HG03045 (cell line): ENCODE data around the gene AFTPH.

Source experiments
- ATAC-seq: cut with Tn5 transposase; IDR thresholded peaks from one replicate; pipeline ENCODE4 v1.9.1; 2021; ENCODE audit warnings: mild to moderate bottlenecking, moderate library complexity; ENCODE audit not compliant: unreplicated experiment

The AFTPH gene

DNA sequence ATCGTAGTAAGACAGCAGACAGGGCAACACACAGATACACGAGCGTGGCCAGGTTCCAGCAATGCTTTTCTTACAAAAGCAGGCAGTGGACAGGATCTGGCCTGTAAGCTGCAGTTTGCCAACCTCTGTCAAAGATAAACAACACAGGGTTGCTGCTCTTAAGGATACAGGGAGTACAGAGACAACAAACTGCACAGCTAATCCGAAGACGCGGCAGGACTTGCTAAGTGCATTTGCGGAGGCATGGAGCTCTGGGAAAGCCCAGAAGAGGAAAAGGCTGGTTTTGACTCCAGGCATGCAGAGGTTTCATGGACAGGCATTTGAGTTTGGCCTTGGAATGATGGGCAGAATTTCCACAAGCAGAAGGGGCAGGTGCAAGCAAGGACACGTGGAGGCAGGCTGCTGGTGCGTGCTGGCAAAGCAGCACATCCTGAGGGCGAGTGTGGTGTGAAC, 105.2 kb downstream of the AFTPH start:
- no peak for ATAC-seq

DNA sequence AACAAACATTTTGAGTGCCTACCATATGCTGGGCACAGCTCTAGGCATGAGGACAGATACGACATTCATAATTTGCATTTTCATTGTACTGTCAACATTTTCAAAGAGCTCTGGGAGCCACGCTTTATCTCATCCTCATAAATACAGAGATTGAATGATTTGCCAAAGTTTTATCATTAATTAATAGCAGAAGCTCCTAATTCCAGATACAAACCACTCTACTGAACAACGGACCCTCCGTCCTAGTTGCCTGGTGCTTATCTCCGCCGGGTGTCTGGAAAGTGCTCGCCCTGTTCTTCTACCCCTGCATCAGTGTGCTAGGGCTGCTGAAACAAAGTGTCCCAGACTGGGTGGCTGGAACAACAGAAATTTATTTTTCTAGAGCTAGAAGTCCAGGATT, 105.7 kb downstream of the AFTPH start:
- ATAC-seq, result no peak

DNA sequence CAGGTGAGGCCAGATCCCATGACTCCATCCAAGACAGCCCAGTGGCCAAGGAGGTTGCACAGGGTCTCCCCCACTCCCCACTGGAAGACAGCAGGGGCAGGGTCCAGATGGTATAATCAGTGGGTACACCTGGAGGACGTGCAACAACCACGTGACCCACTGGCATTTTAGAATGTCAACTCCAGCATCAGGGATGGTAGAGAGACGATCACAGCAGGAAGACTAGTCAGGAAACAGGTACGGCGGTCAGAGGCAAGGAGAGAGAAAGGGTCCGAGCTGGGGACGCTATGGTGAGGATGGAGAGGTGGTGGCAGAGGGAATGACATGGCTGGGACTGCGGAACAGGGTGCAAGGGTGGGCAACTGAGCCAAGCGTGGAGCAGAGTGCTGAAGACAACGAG, 106.6 kb downstream of the AFTPH start:
- no peak for ATAC-seq

DNA sequence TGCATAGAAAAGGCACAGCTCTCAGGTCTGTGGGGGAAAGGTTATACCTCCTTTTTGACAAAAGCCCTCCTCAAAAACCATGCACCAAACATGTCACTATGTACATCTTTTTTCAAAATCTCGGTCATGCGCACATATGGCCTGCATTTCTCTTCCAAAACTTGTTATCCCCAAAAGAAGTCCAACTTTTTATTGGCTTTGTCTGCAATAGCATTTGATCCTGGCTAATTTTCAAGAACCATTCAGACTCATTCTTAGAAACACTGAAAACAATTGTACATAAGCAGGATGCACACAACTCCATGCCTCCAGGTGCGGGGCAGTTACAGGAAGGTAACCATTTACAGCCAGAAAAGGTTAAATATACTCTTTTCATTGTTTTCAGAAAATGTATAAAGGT, 107.6 kb downstream of the AFTPH start:
- ATAC-seq, result no peak

DNA sequence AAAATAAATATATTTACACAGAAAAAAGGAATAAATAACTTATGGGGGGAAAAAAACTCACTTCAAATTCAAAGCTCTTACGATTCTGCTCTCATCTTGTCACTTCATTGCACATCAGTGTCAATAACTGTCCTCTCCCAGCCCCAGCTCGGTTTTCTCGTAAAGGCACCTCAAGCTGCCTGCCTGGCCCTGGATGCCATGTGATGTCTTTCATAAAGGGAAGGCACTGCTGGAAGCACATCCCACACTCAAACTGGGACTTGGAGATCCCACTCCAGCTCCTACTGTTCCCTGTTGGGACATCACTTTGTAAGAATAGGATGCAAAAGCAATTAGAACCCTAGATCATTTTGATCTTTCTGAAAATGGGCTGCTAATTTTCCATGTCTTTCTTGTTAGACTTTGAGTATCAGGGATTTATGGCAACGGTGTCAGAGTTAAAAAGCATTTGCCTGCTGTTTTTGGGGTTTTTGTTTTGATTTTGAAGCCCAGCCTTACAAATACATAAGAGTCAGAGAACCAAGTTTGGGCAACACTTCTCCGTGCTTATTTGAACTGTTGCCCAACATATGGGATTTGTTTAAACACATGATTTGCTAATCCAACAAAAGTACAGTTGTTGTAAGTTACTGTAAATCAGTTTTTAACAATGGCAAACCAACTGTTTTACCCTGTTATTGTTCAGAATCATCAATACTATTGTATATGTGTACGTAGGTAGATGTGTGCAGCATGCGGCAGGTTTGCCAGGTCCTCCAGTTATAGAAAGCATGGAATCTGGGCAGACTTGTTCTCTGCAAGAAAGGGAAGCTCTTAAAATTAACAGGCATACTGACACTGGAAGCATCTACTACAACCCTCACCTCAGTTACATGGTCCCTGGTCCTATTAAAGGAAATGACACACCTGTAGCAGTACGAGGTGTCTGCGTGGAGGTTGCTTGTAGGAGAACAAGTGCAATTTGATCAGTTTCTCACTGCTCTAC, 109.0 kb downstream of the AFTPH start:
- ATAC-seq, result no peak

DNA sequence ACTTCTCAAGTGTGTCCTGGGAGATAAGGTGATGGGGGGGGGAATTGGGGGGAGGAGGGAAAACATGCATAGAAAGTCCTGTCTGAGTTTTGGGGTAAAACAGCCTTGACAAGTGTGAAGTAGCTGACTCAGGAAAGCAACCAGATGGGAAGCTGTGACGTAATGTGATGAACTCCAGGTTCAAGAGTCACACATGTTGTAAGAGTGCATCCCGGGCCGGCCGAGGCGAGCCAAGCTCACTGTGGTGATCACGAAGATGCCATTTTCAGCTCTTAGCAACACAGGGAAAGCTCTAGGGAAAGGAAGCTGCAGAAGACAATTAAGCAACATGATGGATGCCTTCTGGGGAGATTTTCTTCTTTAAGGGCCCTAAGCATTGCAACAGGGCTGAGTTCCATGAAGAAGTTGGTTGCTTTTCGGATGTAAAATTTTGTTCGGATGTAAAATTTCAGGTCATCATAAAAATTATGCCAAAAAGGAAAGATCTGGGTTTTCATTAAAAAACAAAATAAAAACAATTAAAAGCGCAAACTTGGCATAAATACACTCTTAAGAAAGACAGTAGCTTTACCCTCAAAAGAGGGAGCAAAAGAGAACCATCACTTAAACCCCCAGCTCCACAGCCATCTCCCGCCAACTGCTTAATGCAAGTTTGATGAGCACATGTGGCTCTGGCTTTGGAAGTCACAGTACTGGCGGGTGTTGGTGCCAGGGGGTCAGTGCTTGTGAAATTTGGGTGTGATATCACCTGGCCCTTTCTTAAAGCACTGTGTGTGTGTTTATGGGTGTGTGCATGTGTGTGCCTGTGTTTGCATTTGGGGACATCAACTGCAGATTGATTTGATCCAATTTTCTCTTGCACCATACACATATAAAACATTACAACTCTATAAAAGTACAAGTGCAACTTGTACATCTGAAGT, 110.5 kb downstream of the AFTPH start:
- no peak for ATAC-seq

DNA sequence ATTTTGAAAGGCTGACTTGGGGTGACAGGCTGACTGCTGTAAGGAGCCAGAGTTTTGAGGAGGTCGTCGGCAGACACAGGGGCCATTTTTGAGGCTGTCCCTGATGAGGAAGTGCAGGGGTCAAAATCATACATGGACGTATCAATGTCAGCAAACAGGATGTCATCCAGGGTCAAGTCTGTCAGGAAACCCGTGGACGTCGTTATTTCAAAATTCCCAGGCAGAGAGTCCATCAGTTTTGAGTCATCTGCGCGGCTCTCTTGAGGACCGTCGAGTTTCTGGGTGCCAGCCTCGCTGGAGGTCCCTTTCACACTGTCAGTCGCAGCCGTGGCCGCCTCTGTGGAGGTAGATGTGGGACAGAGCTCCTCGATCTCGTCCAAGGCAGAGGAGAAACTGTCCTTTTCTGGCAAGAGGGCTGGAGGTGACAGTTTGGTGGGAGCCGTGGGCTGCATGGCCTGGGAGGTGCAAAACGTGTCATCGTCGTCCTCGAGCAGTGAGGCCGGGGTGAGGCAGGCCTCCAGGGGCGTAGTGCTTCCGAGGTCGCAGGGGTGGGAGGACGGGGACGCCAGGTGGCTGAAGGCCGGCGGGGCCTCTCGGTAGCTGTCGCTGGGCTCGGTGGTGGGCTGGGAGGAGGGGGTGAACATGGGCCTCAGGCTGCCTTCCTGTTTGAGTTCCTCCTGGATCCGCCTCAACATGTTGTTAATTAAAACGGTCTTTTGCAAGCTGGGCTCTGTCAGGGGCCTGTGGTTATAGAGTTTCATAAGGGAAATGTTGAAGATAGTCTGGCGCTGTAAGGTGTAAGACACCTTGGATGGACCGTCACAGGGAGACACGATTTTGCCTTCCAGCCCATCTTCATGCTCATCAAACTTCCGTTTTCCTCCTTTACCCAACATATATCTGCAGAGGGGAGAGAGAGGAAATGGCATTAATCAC, 112.1 kb downstream of the AFTPH start:
- peak; percentile 42 for ATAC-seq

DNA sequence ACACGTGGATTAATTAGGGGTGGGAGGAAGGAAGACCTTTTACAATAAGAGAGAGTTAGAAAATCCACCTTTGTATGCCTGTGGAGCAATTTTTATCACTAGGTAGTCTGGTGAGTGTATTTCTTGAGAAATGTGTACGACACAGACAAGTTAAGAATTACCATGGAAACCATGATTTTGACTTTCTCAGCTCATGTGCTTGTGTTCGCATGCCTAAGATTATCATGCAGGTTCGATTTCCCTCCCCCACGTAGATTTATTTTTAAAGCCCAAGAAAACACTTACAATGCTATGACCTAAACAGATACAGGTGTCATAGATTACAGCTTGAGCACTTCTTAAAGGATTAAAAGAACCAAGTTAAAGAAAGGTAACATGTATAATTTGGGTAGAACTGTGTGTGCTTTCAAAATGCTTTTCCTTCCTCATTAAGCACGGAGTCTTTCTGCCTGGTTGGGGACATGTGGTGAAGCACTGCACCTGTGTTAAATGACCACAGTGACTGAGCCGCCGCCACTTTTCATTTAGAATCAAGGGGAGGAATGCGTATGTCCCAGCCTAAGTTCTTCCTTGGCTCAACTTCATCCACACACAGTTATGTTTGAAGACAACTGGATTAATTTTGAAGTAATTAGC, 113.0 kb downstream of the AFTPH start:
- ATAC-seq, result peak; percentile 57

DNA sequence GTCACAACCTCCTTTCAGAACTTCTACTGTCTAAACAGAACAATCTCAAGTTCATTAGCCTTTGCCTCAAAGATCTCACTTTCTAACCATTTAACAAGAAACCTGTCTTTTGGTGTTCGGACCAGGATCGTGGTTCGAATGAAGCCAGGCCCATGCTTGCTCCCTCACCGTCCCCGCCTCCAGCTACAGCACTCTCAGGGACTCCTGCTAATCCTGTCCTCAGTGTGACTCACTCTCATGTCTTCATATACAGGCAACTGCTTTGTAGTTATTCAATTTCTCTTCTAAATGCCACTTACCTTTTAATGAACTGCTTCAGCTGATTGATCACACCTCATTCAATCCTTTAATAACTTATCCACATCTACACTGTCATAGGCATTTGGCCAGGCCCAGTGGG, 113.8 kb downstream of the AFTPH start:
- no peak for ATAC-seq

DNA sequence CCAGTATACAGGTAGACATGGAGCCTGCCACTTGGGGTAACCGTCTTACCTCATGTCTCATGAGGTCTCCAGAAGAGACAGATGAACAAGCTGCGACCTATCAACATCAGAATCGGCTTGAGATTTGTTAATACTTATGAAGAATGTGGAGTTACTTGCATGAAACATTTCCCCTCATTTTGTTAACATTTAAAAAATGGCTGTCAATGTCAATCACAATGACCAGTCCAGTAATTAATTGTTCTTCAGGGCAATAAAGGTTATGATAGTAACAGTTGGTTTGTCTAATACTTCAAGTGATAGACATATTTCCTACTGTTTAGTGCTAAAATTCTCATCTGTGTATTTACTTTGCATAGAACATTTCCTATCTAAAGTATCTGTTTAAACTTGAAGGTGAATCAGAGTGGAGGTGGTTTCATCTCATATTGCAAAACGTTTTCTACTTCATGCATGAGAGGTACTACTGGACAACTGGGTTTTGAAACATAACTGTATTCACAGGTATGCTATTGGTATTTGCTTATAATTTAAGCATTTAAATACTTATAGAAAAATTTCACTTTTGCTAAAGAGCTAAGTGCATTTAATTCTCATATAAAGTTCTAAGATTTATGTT, 114.5 kb downstream of the AFTPH start:
- ATAC-seq, result no peak

DNA sequence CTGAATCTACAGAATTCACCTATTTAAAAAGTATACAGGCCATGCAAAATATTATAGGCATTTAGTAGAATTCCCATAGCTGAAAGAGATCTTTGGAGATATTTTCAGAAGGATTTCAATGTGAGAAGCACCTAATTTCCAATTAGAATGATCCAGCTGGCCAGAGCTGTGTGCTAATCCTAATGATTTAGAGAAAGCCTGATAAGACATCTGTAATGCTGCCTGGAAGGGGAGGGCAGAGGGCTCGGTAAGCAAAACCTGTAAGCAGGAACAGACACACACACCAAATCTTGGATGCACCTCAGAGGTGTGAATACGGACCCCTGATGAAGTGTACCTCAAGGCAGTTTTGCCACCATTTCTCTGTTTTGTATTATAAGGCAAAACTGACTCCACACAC, 115.6 kb downstream of the AFTPH start:
- ATAC-seq, result no peak

DNA sequence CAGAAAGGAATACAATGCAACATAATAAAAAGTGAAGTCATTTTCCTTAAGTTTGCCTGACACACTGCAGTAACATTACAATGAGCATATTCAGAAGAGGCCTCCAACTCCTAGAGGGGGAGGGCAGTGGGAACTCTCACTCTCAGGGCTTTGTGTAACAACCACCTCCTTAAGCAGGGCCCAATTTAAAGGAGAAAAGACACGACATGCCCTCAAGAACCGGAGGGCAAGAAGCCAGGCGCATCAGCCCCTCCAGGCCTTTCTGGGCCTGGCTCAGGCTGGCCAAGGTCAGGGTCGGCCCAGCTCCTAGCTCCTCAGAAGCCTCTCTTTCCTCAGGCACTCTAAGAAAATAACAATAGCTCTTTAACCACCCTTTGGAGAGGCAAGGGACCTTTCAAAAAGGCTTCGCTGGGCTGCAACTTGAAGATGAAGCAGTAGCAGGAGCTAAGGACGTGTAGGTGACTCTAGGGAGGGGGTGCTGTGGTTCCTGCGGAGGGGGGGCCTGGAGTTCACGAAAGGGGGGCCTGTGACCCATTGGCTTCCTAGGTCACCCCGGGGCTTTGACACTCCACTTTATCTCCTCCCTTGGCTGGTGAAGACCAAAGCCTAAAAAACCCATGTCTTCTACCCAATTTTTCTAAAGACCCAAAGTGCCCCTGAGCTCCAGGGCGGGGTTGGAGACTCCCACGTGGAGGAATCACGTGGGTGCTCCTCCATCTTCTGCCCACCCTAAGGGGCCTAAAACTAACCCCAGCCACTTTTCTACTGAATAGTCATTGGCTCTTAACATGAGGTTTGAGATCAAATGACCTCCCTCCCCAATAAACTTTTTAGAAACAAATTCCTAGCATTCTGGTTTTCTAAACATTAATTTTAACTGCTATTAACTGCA, 116.3 kb downstream of the AFTPH start:
- no peak for ATAC-seq

DNA sequence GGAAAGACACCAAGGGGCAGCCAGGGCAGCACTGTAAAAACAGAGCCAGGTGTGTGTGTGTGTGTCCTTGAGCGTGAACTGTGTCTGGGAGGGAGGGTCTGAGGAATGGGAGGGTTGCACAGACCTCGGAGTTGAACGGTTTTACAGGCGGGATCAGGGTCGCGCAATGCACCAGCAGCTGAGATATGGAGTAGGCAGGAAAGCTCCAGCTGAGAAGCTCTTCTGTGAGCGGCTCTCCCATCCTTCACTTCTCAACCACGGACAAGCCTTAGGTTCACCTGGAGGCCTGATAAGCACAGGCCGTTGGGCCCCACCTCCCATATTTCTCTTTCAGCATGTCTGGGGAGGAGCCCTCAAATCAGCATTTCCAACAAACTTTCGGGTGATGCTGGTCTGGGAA, 117.5 kb downstream of the AFTPH start:
- ATAC-seq, result no peak
